GM12872 (cell line): ENCODE results near the gene CHTF8.

Source experiments
- CTCF ChIP-seq: IDR thresholded peaks from 3 replicates; pipeline ENCODE4 v1.5.1; 2011; ENCODE audit warnings: low read depth, mild to moderate bottlenecking, low read length, moderate library complexity; ENCODE audit not compliant: insufficient read depth

CHTF8 gene

GRCh38 chr16:69114346-69114975 is 17.9 kb downstream of the CHTF8 start:
- no peak for TF ChIP-seq CTCF

- no peak for TF ChIP-seq CTCF
Observed at GRCh38 chr16:69113216-69113615, 19.2 kb downstream of the CHTF8 start.

- peak; percentile 85 for TF ChIP-seq CTCF
Observed at GRCh38 chr16:69112285-69113129, 19.9 kb downstream of the CHTF8 start.

- TF ChIP-seq CTCF: no peak
Observed at GRCh38 chr16:69111876-69112230, 20.5 kb downstream of the CHTF8 start.

GRCh38 chr16:69111216-69111875 is 21.0 kb downstream of the CHTF8 start:
- no peak for TF ChIP-seq CTCF

- TF ChIP-seq CTCF: no peak
Observed at GRCh38 chr16:69110406-69110805, 22.0 kb downstream of the CHTF8 start.

- TF ChIP-seq CTCF: no peak
Observed at GRCh38 chr16:69109486-69110270, 22.7 kb downstream of the CHTF8 start.
